Hypothalamus (tissue), 51 donors: ENCODE measurements around the gene ARRDC2.
A peak's percentile ranks its signal among the peaks of the same experiment; 100 is the strongest.
"Not testable (repeated sequence)": the region's sequence is repeated elsewhere in the genome, so short reads cannot be mapped to it uniquely, and the experiment has no call there.

Experiments
- DNase-seq, 51 donors: peaks; one replicate each; lab custom pipeline; 2025; lab: John Stamatoyannopoulos, UW

Gene ARRDC2

GRCh38 chr19:18007917-18008673 is at the start of gene ARRDC2:
Gene ARRDC2, plus strand, starts transcription at chr19:18008170. Its CDS starts 141 bp downstream, at chr19:18008311.
- peak; percentile 49 to 95 (median 87) for DNase-seq

- DNase-seq = peak in 1 of 51 donors; percentile 9
These were observed 43.9 kb upstream of the ARRDC2 start for GRCh38 chr19:17963936-17964691.

DNA sequence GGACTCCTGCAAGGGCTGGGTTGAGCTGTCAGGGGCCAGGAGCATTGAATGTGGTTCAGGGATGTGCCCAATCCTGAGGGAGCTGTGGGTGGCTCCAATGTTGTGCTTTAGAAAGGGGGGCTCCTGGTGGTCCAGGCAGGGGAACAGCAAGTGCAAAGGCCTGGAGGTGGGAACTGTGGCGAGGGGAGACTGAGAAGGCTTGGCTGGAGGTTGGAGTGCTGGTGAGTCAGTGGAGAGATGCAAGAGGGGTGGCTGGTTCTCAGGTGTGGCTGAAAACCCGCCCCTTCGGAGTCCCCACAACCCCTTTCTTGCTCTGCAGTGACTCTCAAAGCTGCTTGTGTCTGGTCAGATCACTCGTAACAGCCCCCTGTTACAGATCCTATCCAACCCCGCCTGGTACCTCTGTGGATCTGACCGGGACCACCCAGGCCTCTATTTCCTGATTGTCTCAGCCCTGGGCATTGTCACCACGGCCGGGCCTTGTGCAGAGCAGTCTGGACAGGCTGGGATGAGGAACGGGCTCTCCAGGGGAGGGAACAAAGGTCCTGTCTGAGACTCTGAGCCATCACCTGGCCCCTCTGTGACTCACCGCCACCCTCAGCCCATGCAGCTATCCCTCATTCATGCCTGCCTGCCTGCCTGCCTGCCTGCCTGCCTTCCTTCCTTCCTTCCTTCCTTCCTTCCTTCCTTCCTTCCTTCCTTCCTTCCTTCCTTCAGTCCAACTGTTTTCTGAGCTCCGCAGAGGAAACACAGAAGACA is 42.4 kb upstream of the ARRDC2 start:
- DNase-seq = no peak

DNA sequence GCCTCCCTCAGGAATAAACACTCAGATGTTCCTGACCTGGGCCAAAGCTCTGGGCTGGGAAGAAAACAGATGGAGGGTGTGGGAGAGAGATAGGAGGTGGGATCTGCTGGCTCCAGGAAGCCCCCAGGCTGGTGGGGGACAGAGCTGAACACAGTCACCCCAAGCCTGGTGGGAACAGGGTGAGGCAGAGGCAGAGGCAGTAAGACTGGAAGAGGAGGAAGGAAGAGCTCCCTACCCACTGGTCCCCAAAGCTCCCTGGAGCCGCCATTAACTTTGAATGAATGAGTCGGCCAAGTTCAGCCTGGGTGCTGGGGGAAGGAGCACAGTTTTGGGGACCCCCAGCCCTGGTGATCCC is 41.9 kb upstream of the ARRDC2 start:
- DNase-seq = no peak

DNA sequence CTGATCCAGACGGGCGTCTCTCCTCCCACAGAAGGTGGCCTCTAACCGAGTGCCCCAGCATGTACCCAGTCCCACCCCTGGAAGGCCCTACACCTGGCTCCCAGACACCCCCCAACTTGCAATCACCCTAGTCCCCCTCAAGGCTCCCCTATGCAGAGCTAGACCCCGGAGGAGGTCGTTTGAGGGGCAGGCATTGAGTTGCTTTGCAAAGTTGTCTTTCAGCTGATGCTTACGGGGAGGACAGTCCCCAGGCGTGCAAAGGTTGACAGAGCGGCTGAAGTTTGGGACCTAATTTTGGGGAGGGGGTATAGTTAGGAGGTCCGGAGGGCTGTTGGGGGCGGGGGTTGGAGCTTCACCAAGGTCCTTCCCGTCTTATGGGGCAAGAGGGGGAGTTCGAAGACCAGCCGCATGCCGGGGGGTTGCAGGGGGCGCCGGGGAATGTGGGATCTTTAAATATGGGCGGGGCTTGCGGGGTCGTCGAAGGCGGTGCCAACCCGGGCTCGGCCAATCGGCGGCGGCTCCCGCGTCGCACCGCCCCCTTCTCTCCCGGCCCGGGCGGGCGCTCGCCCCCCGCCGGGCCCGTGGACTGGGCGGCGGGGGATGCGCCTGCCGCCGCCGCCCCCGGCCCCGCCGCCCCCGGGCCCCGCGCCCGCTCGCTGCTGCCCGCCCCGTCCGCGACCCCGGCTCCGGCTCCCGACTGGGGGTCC is 41.3 kb upstream of the ARRDC2 start, which contains the start of gene KCNN1:
Gene KCNN1 (plus strand): TSS at position 558 of the 707 bp plus-strand sequence. CDS start 6,782 bp downstream, outside the sequence.
- peak in 14 of 51 donors; percentile 5 to 42 (median 18) for DNase-seq

DNA sequence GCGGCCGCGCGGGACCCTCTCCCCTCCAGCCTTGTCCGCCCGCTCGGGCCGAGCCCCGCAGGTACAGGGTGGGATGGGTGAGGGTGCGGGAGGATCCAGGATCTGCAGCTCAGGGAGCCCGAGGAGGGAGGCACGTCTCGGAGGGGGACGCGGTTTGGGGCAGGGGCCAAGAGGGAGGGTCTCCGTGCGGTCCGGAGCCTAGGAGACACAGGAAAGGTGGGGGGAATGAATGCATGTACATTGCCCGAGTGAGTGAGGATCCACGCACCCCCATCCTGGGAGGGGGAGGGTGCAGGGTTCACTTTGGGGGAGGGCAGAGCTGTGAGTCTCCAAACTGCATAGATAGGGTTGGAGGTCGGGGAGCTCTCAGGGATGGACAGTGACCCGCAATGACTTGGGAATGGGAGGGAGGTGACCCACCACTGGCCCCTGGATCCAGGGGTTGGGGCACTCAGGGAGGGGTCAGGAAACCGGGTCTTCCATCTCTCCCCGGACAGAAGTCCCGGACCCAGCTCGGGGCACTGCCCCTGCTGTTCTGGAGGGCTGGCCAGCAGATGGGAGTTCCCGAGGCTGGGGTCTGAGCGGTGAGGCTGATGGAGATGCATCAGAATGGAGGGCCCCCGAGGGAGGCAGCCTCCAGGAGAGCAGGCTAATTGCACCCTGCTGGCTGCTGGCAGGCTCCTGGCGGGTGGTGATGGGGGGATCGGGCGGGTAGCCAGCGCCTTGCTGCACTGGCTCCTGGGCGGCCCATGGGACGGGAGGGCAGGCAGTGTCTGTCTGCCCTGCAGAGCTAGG is 40.5 kb upstream of the ARRDC2 start:
- no peak for DNase-seq

- DNase-seq = no peak
These were observed 39.6 kb upstream of the ARRDC2 start for GRCh38 chr19:17968362-17968761.

DNA sequence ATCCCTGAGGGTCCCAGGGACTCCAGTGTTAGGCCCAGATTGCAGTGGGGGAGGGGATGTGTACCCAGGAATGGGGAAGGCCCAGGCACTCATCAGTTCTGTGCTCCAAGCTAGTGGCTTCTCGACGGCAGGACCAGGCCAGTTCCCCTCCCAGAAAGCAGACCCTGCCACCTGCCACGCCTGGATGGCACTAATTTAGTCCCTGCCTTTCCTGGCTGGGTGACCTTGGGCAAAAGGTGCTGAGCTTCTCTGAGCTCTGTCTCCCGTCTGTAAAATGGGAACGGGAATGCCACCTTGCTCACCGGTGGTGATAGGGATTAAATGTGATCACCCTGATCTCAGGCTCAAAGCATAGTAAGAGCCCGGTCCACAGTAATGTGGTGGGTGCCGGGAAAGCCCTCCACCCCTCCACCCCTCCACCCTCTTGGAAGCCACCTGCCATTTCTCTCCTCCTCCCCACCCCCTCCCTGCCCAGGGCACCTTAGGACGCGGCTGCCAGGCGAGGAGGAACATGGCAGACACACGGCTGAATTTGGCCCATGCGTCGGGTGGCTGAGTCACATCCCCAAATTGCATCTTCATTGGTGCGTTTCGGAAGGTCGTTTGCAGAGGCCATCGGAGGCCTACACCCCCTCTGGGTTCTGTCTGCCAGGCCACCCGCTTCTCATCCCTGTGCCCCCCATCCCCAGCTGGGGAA is 38.7 kb upstream of the ARRDC2 start:
- DNase-seq = no peak

GRCh38 chr19:17972230-17972629 is 35.7 kb upstream of the ARRDC2 start:
- no peak for DNase-seq

GRCh38 chr19:17973759-17974158 is 34.2 kb upstream of the ARRDC2 start:
- no peak for DNase-seq

DNA sequence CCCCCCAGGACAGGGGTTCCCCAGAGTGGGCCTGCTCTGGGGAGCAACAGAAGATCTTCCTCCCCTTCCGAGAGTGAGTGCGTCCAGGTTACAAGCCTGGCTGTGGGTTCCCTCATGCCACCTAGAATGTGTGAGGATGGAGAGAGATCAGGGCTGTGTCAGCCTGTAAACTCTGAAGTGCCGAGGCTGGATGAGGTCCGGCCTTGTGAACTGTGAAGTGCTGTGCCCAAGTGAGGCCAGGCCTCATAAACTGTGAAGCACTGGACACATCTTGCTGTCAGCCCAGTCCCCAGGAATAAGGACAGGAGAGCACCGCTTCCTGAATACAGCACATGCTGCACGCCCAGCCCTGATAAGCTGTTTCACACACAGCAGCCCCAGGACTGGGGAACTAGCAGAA is 33.4 kb upstream of the ARRDC2 start:
- no peak for DNase-seq

DNA sequence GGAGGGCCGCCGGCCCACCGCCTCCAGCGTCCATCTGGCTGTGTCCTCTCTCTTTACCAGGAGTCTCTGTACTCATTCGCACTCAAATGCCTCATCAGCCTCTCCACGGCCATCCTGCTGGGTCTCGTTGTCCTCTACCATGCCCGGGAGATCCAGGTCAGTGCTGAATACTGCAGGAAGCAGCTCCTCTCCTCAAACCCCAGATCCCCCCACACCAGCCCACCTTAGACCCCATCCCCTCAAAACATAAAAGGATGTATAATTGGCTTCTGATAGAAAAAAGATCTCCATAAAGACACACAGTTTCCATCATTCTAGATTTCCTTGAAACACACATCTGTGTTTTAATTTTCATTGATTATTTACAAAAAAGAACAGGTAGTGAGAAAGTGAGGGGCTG is 32.9 kb upstream of the ARRDC2 start:
- DNase-seq = no peak

GRCh38 chr19:17977021-17977420 is 30.9 kb upstream of the ARRDC2 start:
- no peak for DNase-seq

DNA sequence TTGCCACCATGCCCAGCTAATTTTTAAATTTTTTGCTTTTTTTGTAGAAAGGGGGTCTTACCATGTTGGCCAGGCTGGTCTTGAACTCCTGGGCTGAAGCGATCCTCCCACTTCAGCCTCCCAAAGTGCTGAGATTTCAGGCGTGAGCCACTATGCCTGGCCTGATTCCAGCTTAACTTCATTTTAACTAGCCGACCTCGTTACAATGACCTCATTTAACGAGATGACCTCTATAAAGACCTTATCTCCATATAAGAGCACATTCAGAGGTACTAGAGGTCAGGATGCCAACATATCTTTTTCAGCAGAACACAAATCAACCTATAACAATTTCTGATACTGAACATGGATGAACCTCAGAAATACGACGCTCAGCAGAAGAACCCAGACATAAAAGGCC is 30.5 kb upstream of the ARRDC2 start:
- DNase-seq = no peak

GRCh38 chr19:17981611-17982010 is 26.4 kb upstream of the ARRDC2 start:
- no peak for DNase-seq

DNA sequence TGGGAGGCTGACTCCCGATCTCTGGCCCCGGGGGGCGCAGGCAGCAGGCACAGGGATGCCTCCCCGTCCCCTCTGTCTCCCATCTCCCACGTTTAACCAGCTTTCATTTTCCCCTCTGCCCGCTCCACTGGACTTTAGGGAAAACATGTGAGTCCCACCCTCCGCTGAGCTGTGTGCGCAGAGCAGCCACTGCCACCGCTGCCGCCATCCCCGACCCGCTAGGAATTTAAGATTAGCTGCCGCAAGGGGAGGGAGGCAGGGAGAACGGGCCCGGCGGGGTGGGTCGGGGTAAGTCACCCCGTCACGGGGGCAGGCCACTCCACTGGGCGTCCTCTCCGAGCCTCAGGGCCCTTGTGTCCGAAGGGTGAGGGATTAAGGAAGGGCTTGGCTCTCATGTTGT is 25.5 kb upstream of the ARRDC2 start:
- DNase-seq = no peak

DNA sequence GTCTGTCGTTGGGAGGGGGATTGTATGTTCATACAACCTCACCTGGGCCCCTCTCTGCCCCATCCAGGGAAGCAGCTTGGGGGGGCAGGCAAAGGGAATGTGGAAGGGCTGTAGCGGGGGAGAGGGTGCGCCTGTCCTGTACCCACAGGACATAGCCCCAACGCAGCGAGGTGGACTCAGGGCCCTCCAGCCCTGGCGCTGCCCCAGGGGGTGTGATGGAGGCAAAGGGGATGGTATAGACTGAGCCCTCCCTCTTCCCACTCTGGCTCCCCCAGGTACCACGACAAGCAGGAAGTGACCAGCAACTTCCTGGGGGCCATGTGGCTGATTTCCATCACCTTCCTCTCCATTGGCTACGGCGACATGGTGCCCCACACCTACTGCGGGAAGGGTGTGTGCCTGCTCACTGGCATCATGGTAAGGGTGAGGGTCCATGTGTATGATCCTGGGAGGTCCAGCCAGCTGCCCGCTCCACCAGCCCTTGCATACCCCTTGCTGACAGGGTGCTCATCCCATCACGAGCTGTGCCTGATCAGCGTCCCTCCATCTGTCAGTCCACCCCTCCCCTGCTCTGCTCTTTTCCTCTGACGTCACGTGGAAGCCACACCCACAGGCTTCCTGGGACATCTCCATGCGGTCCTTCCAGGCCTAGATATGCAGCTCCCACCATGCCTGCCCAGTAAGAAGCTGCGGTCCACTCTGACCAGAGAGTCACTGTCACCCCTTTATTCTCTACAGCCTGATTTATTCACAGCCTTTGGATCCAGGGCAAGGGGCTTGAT is 22.7 kb upstream of the ARRDC2 start:
- no peak for DNase-seq

DNA sequence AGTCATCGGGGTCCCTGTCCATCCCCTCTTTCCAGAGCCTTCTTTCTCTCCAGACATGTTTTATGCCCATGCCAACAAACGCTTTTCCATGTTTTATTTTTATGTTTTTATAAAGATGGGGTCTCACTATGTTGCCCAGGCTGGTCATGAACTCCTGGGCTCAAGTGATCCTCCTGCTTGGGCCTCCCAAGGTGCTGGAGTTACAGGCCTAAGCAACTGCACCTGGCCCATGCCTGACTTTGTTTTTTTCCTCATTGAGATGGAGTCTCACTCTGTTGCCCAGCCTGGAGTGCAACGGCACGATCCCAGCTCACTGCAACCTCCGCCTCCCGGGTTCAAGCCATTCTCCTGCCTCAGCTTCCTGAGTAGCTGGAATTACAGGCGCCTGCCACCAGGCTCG is 21.4 kb upstream of the ARRDC2 start:
- not testable (repeated sequence) for DNase-seq
